Endometrial microvascular endothelial cells (primary cell): ENCODE measurements around the gene SCLY. TPM values are rescaled to one million over a fixed set of nuclear protein-coding genes. Genes with fewer than 3 reads are reported as not detected.

Experiments
- in situ Hi-C: cut with HindIII; loops from 2 replicates; pipeline ENCODE4 v1.10.0; 2017; ENCODE audit warnings: low sequenced_read_pairs, low pct_unique_long_range_greater_than_20kb; ENCODE audit errors: inconsistent ontology term
- total RNA-seq: library from RNA; depleted of rRNA; stranded (reverse); fragments of >200 nt; gene quantifications from one replicate; pipeline ENCODE4 v1.2.3, GENCODE V29; 2015; ENCODE audit errors: inconsistent ontology term

SCLY gene
- total RNA-seq, 1 donor from 2014 or later, result 40.5 TPM

DNA sequence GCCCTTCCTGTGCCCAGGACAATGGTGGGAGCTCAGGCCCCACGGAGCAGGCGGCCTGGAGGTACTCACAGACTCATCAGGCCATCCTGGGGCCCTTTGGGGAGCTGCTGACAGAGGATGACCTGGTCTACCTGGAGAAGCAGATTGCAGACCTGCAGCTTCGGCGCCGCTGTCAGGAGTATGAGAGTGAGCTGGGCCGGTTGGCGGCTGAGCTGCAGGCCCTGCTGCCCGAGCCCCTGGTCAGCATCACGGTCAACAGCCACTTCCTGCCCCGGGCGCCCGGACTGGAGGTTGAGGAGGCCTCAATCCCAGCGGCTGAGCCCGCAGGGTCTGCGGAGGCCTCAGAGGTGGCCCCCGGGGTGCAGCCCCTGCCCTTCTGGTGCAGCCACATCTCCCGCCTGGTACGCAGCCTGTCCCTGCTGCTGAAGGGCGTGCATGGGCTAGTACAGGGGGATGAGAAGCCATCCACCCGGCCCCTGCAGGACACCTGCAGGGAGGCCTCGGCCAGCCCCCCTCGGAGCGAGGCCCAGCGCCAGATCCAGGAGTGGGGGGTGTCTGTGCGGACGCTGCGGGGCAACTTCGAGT is 69.4 kb downstream of the SCLY start:
- in situ Hi-C loops, result no loop called here

DNA sequence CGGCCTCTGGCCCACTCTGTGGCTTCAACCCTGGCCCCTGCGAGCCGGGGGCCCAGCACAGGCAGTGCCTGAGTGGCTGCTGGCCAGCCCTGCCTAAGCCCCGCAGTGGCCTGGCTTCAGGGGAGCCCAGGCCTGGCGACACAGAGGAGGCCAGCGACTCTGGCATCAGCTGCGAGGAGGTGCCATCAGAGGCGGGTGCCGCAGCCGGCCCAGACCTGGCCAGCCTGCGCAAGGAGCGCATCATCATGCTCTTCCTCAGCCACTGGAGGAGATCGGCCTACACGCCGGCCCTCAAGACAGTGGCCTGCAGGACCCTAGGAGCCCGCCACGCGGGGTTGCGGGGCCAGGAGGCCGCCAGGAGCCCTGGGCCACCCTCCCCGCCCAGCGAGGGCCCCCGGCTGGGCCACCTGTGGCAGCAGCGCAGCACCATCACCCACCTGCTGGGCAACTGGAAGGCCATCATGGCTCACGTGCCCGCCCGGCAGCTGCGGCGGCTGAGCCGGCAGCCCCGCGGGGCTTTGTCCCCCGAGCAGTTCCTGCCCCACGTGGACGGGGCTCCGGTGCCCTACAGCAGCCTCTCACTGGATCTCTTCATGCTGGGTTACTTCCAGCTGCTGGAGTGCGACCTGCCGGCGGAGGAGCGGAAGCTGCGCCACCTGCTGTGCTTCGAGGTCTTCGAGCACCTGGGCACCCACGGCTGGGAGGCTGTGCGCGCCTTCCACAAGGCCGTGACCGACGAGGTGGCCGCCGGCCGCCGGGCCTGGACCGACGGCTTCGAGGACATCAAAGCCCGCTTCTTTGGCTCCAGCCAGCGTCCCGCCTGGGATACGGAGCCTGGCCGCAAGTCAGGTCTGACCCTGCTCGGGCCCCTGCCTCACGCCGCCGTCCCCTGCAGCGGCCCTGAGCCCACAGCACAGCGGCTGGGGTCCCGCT is 70.2 kb downstream of the SCLY start:
- in situ Hi-C loops, result no loop called here

DNA sequence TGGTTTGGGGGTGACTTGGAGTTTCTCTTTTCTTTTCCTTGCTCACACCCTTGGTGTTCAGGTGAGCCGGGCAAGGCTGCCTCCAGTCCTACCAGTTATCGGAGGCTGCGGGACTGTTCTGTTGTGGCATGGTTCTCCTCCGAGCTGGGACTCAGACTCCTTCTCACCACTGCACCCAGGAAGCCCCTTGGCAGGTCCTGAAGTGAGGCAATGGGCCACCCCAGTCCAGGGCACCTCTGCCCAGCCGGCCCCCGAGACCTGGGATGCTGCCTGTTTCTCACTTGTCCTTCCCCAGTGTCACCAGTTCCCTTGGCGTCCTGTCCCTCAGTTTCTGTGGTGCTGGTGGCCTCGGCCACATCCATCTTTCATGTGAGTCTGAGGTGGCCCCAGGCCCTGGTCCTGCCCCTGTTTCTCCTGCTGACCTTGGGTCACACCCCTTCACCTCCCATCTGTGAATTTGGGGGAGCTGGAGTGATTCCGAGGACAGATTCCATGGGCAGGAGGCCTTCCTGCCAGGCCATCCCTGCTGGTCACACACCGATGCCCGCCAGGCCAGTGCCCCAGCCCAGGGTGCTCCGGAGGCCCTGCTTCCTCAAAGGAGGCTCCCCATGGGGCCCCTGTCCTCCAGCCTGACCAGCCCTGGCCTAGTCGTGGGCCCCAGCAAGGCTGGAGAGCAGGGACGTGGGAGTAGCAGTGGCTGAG is 71.1 kb downstream of the SCLY start:
- in situ Hi-C loops, result no loop called here

DNA sequence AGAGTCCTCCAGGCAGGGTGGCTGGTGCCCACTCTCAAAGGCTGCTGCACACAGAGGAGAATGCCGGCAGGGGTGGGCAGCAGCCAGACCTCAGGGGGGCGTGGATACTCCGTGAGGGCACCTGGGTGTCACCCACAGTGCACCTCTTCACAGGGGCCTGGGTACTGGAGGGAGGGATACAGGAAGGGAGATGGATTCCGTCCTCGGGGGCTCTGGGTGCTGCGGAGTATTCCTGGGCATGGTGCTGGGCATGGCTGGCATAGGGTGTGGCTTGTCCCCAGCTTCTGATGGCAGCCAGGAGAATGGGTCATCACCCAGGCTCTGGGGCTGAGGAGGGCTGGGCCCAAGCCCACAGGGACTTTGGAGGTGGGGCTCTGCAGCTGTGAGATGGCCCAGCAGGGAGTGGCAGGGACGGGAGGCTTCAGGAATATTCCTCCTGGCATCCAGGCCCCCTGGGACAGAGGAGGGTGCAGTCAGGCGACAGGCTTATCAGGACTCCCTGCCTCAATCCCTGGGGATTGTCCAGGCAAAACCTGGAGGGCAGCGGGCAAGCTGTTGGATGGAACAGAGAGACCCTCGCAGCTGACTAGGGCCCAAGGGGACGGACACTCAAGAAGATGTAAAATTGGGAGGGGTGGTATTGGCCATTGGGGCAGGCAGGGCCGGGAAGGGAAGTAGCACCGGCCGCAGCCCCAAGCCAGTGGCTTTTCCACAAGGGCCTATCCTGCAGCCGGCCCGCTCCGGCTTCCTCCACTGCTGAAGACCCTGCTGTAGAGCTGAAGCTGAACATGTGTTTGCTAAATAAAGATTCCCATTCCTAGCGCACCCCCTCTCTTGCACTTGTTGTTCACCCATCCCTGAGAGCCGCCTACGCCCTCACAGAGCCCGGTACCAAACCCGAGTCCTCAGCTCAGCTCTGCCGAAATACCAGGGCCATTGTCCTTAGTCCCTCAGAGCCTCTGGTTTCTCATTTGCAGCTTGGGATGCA is 72.0 kb downstream of the SCLY start:
- in situ Hi-C loops, result no loop called here

DNA sequence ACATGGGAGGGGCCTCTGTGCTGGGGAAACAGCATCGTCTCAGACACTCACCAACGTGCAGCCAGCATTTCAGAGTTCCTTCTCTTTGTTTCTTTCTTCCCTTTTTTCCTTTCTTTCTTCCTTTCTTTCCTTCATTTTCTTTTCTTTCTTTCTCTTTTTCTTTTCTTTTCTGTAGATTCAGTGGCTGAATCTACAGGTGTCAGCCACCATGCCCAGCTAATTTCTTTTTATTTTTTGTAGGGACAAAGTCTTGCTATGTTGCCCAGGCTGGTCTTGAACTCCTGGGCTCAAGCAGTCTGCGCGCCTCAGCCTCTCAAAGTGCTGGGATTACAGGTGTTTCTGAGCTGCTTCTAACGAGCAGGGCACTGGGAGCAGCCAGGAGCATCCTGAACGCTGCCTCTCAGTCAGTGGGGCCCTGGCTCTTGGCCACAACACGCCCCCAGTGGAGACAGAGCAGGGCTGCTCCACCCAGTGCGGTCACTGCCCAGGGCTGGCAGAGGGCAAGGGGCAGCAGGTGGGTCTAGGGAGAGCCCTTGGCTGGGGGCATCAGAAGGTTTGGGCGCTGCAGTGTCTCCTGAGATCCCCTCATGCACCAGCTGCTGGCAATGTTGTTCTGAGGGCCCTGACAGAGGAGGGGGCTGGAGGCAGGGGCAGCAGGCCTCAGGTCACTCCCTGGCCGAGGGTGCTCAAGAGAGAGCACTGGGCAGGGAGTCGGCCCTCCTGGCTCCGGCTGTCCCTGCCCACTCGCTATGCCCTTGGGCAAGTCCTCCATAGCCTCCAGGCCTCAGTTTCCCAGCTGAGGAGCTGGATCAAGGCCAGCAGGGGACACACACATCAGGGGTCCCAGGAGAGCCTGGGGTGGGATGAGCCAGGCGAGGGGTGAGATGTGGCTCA is 72.9 kb downstream of the SCLY start:
- in situ Hi-C loops, result no loop called here

DNA sequence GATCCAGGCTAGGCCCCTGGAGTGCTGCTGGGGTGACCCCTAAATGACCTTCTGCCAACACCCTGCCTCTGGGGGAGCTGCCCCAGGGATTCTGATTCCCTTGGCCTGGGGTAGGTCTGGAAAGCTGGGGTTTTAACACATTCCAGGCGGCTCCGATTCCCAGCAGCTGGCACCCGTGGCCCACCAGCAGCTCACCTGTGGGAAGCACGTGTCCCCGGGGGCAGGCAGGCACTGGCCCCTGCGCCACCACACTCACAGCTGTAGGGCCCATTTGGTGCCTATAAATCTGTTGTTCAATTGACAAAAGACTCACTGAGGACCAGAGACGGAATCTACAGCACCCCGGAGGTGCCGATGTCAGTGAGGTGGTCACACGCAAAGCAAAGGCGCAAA is 73.6 kb downstream of the SCLY start:
- in situ Hi-C loops, result no loop called here

DNA sequence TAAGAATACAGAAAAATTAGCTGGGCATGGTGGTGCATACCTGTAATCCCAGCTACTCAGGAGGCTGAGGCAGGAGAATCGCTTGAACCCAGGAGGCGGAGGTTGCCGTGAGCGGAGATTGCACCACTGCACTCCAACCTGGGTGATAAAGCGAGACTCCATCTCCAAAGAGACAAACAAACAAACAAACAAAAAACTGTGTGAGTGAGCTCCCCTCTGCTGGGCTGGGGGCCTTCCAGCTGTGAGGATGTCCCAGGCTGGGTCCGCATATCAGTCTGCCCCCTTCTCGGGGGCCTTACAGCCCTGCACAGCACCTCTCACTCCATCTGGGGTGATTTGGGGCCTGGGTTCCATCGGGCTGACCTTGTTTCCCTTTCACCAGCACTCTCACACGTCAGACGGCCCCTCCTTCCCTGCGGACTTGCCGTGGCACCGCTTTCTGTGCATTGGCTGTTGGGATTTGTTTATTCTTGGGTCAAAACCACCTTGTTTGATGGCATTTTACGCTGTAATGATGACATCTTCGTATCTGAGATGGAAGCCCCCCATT is 74.9 kb downstream of the SCLY start:
- in situ Hi-C loops, result no loop called here

DNA sequence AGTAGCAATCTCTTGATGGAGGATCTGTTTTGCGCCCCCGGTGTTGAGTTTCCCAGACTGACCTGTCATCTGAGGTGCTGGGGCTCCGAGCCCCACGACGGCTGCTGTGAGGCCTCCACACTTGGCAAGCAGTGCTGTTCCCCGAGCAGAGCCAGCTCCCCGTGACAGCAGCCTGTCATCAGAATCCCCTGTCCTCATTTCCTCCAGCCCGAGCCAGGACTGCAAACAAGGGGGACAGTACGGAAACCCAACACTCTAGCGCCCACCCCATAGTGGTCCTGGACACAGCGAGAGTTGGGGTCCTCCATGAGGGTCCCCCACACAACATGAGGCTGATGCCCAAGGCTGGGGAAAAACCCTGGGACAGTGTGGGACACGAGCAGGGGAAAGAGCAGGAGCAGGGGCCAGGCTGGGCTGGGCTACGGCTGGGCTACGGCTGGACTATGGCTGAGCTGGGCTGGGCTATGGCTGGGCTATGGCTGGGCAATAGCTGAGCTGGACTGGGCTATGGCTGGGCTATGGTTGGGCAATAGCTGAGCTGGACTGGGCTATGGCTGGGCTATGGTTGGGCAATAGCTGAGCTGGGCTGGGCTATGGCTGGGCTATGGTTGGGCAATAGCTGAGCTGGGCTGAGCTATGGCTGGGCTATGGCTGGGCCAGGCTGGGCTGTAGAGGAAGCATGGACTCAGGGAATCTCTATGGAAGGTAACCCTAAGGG is 76.2 kb downstream of the SCLY start:
- in situ Hi-C loops, result no loop called here

DNA sequence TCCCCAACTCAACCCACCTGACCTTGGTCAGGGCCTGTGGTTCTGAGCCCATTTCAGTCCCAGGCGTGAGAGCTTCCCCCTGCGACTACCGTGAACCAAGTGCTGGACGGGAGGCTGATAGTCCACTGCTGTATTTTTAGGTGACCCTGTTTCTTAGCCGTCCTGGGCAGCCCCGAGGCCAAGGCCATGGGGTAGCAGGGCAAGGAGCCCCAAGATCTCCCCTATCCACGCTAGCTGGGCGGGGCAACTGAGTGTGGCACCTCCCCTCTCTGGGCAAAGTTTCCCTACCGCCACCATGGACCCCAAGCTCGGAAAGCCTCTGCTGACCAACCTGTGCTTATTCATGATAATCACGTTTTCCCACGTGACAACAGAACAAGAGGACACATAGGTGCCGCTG is 77.1 kb downstream of the SCLY start:
- in situ Hi-C loops, result no loop called here

DNA sequence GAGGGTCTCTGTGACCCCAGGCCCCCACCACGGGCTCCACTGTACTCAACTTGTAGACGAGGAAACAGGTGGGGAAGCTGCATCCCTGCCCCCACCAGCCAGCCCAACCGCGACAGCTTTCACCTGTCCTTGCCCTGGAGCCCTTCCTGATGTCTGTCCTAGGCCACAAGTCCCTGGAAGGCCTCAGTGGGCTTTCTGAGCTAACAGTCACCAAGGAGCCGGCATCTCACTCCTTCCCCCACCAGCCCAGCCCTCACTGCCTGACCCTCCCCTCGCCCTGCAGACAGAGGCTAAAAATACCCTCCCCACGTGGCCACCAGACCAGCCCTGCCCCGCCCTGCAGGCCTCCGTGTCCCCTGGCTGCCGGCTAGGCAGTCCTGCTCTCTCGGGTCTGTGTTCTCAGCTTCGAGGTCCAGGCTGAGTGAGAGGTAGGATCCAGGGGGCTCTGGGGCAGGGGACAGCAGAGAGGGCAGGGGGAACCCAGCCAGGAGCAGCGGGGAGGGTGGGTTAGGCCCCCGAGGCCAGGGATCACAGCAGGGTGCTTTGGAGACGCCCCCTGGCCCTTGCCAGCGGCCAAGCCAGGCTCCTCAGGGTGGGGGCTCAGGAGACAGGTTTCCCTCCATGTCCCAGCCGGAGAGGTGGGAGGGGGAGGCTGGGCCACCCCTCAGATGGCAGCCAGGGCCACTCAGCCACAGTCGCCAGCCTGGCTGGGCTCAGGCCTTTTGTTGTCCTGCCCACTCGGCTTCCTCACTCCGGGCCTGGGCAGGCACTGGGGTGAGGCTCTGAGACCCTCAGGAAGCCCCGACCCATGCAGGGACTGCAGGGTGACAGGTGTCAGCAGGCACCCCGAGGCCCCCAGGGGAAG is 77.8 kb downstream of the SCLY start, which contains the start of gene KLHL30:
TSS of gene KLHL30 (plus strand) at position 338 of the 865 bp plus-strand sequence. CDS start 2,087 bp downstream, outside the sequence.
- in situ Hi-C loops, result no loop called here

DNA sequence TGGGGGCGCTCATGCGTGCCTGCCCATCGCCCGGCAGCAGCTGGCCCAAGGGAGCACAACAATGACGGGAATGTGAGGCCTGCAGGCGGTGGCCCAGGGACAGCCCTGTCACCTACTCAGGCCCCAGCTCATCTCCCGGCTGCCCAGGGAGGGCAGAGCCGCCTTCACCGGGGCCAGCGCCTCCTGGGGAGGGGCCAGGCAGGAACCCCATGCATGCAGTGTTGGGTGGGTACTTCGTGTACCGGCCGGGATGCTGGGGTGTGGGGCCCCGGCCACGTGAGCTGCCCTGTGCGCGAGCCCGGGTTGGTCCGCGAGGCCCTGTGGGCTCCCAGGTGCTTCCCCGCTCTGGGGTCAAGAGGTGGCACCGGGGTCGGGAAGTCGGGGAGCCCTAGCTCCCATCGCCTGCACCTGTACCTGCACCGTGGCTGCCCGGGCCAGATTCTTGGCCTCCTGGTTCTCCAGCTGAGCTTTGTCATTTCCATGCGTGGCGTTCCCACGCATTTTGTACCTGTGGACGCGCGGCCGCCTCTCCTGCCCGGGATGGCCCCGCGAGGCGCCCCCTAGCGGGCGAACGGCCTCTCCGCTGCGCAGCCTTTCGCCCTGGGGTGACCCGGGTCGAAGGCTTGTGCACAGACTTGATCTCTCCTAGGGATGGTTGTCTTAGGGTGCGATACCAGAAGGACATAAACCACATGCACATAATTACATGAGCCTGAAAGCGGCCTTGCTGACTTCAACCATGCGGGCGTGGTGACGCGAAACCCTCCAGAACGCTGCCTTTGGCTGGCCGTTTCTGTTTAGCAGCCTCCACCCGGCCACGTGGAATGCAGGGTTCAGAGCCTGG is 78.6 kb downstream of the SCLY start:
- in situ Hi-C loops, result no loop called here

DNA sequence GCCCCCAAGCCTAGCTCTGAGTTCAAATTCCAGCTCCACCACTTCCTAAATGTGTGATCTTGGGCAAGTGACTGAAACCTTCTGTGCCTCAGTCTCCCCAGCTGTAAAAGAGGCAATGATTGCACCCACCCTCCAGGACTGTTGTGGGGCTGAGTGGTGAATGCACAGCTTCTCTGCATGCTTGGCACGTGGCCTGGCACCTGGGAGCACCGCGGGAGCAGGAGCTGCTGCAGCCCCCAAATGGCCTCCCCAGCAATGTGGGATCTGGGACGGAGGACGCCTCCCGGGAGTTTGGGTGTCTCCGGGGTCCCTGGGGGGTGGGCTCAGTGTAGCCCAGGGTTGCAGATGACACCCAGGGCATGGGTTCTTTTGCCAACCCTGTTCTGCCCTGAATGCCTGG is 79.2 kb downstream of the SCLY start:
- in situ Hi-C loops, result no loop called here

DNA sequence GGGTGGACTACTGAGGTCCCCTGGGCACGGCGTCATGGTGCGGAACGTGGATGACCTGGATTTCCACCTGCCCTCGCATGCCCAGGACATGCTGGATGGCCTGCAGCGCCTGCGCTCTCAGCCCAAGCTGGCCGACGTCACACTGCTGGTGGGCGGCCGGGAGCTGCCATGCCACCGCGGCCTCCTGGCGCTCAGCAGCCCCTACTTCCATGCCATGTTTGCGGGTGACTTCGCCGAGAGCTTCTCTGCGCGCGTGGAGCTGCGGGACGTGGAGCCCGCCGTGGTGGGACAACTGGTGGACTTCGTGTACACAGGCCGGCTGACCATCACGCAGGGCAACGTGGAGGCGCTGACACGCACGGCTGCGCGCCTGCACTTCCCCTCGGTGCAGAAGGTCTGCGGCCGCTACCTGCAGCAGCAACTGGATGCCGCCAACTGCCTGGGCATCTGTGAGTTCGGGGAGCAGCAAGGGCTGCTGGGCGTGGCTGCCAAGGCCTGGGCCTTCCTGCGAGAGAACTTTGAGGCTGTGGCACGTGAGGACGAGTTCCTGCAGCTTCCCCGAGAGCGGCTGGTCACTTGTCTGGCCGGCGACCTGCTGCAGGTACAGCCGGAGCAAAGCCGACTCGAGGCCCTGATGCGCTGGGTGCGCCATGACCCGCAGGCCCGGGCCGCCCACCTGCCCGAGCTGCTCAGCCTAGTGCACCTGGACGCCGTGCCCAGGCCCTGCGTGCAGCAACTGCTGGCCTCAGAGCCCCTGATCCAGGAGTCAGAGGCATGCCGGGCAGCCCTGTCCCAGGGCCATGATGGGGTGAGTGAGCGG is 80.1 kb downstream of the SCLY start:
- in situ Hi-C loops, result no loop called here

DNA sequence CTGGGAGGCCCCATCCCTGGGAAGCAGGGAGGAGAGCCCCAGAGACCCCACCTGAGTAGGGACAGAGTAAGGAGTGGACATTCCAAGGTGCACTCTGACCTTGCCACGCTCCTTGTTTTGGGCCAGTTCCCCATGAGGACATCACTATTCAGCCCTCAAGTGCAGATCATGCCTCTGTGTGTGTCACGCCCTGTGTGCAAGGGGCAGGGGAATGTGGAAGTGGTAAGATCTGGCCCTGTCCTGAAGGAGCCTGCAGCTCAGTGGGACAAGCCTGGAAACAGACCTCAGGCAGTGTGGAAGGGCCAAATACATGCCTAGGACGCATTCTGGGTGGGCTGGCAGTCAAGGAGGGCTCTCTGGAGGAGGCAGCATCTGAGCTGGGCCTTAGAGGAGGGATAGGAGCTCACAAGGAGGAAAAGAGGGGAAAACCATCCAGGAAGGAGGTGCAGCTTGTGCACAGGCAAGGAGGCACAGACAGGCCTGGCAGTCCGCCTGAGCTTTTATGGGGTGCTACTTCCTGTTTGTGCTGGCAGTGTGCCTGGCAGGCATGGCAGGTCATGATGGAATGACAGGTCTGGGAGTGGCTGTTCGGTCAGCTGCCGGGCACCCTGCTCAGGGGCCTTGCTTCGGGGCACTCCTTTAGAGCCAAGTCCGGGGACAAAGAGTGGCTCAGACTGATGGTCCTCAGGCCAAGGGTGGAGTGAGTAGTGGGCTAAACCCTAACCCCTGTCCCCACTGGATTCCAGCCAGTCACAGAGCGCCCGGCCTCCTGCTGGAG is 80.9 kb downstream of the SCLY start:
- in situ Hi-C loops, result no loop called here
